ENCODE data around the gene CALM3.

Gene CALM3

DNA sequence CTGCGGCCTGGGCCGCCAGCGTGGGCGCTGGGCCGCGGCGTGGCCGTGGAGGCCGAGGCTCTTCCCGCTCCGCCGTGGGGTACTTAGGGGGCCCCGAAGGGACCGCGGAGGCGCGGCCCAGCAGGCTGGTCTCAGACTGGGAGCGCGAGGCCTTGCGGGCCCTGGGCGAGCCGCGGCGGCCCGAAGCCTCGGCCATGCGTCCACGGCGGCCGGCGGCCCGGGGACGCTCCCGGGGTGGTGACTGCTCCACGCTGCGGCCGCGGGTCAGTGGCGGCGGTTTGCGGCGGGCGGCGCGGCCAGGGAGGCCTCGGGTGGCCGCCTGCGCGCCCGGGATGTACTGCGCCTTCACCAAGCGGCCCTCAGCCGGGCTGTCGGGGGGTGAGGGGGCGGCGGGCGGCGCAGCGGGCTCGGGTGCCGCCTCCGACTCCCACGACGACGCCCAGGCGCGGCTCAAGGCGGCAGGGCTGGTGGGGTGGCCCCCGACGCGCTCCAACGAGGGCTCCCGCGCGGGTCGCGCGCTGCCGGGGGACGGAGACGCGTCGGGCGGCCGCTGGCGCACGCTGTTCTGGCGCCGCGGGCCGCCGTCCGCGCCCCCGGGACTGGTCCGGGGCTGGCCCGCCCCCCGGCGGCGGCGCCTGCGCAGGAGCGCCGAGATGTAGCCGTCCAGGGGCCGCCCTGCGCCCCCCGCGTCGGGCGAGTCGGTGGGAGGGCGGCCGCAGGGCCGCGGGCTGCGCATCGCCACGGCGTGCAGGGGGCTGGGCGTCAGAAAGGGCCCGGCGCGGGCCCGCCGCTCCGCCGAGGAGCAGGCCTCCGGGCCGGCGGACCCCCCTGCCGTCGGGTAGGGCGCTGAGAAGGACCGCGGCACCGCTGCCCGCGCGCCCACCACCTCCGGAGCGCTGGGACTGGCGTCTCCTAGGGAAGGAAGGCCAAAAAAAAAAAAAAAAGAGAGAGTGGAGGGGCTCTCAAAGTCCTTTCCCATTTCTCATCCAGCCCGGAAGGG is 48.1 kb downstream of the CALM3 start:
- POLR2A ChIA-PET = interaction anchor here (1.1 kb wide), 1 partner anchor 9 kb away, joined by 4 read pairs; no protein-coding TSS in a partner anchor
- no peak for DNase-seq (ENCODE audit: extremely low spot score)
- CTCF ChIA-PET = interaction anchor here (0.7 kb wide), 1 partner anchor 834 kb away, joined by 3 read pairs; no protein-coding TSS in a partner anchor
- TF ChIP-seq SUZ12 (IDR thresholded peaks at IDR 0.05) (no peak), NFRKB (IDR thresholded peaks at IDR 0.05) (no peak), HDGF (IDR thresholded peaks at IDR 0.05; ENCODE audit: borderline replicate concordance) (no peak)

DNA sequence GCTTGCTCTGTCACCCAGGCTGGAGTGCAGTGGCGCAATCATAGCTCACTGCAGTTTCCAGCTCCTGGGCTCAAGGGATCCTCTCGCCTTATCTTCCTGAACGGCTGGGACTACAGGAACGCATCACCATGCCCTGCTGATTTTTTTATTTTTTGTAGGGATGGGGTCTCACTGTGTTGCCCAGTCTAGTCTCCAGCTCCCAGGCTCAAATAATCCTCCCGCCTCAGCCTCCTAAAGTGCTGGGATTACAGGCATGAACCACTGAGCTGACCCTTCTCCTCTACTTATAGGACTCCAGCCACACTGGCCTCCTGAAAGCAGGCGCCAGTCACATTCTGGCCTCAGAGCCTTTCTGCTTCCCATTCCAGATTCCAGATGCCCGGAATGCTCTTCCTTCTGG is 49.3 kb downstream of the CALM3 start:
- TF ChIP-seq, protein P1, sequence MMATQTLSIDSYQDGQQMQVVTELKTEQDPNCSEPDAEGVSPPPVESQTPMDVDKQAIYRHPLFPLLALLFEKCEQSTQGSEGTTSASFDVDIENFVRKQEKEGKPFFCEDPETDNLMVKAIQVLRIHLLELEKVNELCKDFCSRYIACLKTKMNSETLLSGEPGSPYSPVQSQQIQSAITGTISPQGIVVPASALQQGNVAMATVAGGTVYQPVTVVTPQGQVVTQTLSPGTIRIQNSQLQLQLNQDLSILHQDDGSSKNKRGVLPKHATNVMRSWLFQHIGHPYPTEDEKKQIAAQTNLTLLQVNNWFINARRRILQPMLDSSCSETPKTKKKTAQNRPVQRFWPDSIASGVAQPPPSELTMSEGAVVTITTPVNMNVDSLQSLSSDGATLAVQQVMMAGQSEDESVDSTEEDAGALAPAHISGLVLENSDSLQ (IDR thresholded peaks at IDR 0.05) = no peak
- TF ChIP-seq NFRKB (IDR thresholded peaks at IDR 0.05) (no peak), SUZ12 (IDR thresholded peaks at IDR 0.05) (no peak), ELF4 (IDR thresholded peaks at IDR 0.05) (no peak), BHLHE40 (IDR thresholded peaks at IDR 0.05; ENCODE audit: borderline replicate concordance) (no peak), ARNT (IDR thresholded peaks at IDR 0.05) (no peak), CTBP1 (IDR thresholded peaks at IDR 0.05; ENCODE audit: borderline replicate concordance) (no peak), TARDBP (IDR thresholded peaks at IDR 0.05) (no peak), SP1 (IDR thresholded peaks at IDR 0.05) (no peak), FOXM1 (IDR thresholded peaks at IDR 0.05; ENCODE audit: borderline replicate concordance) (no peak), HDGF (IDR thresholded peaks at IDR 0.05; ENCODE audit: borderline replicate concordance) (no peak), FOXA1 (IDR thresholded peaks at IDR 0.05) (no peak)
- ChIA-PET POLR2A (interaction anchor here (0.6 kb wide), 1 partner anchor 176 kb away, joined by 3 read pairs; no protein-coding TSS in a partner anchor), CTCF (no interaction called here)
- no peak for DNase-seq (ENCODE audit: extremely low spot score)

DNA sequence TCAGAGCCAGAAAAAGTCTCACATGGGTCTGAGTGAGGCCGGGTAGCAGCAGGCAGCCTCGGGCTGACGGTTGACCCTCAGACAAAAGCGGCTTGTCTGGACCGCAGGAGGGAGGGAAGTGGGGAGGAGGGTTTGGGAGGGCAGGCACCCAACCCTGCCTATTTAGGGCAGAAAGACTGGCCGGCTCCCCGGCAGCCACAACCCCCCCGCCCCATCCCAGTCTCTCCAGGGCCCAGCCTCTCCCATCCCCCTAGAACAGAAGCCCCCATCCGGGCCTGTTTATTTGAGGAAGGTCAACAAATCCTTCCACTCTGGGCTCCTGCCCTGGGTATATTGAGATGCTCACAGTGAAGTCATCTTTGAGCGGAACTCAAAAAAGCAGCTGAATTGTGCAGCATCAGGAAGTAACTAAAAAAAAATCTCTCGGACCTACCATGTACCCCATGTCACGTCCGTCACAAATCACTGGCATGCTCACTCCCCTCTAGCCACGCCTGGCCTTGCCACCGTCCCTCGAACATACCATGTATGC is 53.6 kb downstream of the CALM3 start:
- POLR2A ChIA-PET = interaction anchor here (0.6 kb wide), 1 partner anchor 131 kb away, joined by 3 read pairs; no protein-coding TSS in a partner anchor
- TF ChIP-seq ZNF384 (IDR thresholded peaks at IDR 0.05) = no peak
- TF ChIP-seq FOXK2 (IDR thresholded peaks at IDR 0.05) = no peak
- TF ChIP-seq LEF1 (IDR thresholded peaks at IDR 0.05; ENCODE audit: borderline replicate concordance) = no peak
- no peak for TF ChIP-seq SP1 (IDR thresholded peaks at IDR 0.05)
- no peak for TF ChIP-seq ARNT (IDR thresholded peaks at IDR 0.05)
- TF ChIP-seq L3MBTL2 (conservative IDR thresholded peaks at IDR 0.05) = no peak
- TF ChIP-seq ELF4 (IDR thresholded peaks at IDR 0.05) = no peak
- TF ChIP-seq CTBP1 (IDR thresholded peaks at IDR 0.05; ENCODE audit: borderline replicate concordance) = no peak
- no peak for TF ChIP-seq HDGF (IDR thresholded peaks at IDR 0.05; ENCODE audit: borderline replicate concordance)
- no peak for TF ChIP-seq SUZ12 (IDR thresholded peaks at IDR 0.05)
- no peak for TF ChIP-seq BHLHE40 (IDR thresholded peaks at IDR 0.05; ENCODE audit: borderline replicate concordance)
- TF ChIP-seq, protein P1 (IDR thresholded peaks at IDR 0.05) = no peak
- no peak for TF ChIP-seq NFRKB (IDR thresholded peaks at IDR 0.05)
- TF ChIP-seq FOXM1 (IDR thresholded peaks at IDR 0.05; ENCODE audit: borderline replicate concordance) = no peak
- TF ChIP-seq FOXA1 (IDR thresholded peaks at IDR 0.05) = no peak
- no peak for TF ChIP-seq TARDBP (IDR thresholded peaks at IDR 0.05)
- DNase-seq (ENCODE audit: extremely low spot score) = no peak
- CTCF ChIA-PET = no interaction called here

DNA sequence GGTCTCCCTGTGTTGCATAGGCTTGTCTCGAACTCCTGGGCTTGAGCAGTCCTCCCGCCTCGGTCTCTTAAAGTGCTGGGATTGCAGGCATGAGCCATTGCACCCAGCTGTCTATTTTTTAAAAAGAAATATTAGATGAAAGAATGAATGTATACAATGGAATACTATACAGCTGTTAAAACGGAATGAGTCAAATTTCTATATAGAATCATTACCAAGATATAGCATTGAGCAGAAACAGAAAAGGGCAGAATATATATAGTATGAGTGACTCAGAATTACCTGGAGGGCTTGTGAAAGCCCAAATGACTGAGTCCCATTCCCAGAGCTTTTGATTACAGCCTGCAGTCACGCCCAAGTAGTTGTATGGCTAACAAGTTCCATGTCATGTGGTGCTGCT is 55.4 kb downstream of the CALM3 start:
- DNase-seq (ENCODE audit: extremely low spot score) = no peak
- TF ChIP-seq HDGF (IDR thresholded peaks at IDR 0.05; ENCODE audit: borderline replicate concordance) (no peak), CTBP1 (IDR thresholded peaks at IDR 0.05; ENCODE audit: borderline replicate concordance) (no peak), SP1 (IDR thresholded peaks at IDR 0.05) (no peak), NFRKB (IDR thresholded peaks at IDR 0.05) (no peak), FOXM1 (IDR thresholded peaks at IDR 0.05; ENCODE audit: borderline replicate concordance) (no peak), BHLHE40 (IDR thresholded peaks at IDR 0.05; ENCODE audit: borderline replicate concordance) (no peak), ZNF384 (IDR thresholded peaks at IDR 0.05) (no peak), LEF1 (IDR thresholded peaks at IDR 0.05; ENCODE audit: borderline replicate concordance) (no peak), TARDBP (IDR thresholded peaks at IDR 0.05) (no peak), ARNT (IDR thresholded peaks at IDR 0.05) (no peak), L3MBTL2 (conservative IDR thresholded peaks at IDR 0.05) (no peak), FOXK2 (IDR thresholded peaks at IDR 0.05) (no peak), ELF4 (IDR thresholded peaks at IDR 0.05) (no peak)
- ChIA-PET CTCF (interaction anchor here (0.6 kb wide), 1 partner anchor 17 kb away, joined by 3 read pairs; no protein-coding TSS in a partner anchor), POLR2A (no interaction called here)

DNA sequence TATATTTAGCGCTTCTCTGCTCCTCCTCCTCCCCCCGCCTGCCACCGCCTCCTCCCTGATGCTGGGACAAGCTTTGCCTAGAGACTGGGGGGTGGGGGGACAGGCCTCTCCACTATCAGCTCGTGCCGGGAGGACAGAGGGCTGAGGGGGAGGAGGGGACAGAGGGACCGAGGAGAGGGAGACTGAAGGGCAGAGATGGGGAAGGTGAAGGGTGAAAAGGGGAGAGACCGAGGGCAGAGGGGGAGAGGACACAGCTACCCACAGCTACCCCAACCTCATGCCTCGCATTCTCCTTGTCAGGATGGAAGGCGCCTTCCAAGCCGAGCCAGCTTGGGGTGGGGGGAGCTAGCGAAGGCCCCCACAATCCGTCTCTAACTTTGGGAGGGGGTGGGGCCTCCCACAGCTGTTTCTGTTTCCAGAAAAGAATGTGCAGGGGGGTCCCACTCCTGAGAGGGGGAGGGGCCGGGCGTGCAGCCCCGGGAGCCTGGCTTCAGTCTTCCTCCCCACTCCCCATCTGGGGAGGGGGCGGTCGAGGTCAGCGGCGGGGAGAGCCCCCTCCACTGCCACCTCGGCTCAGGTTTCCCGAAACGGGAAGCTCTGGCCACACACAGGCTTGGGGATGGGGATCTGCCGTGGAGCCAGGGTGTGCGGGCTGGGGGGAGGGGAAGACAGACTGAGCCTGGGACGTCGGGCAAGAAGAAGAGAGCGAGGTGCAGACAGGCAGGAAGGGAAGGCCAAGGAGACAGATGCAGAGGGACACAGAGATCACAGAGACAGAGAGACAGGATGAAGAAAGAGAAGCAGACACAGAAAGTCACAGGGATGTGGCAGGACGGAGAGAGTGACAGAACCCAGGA is 58.2 kb downstream of the CALM3 start:
- no peak for DNase-seq (ENCODE audit: extremely low spot score)
- TF ChIP-seq, protein P1 (IDR thresholded peaks at IDR 0.05) = no peak
- no peak for TF ChIP-seq BHLHE40 (IDR thresholded peaks at IDR 0.05; ENCODE audit: borderline replicate concordance)
- no peak for TF ChIP-seq FOXM1 (IDR thresholded peaks at IDR 0.05; ENCODE audit: borderline replicate concordance)
- ChIA-PET CTCF (no interaction called here), POLR2A (no interaction called here)

Data from HEK293T (cell line).